Measurements from ENCODE around the gene ZNF526. TPM values are rescaled to one million over a fixed set of nuclear protein-coding genes. Genes with fewer than 3 reads are reported as not detected.

The ZNF526 gene
- total RNA-seq, 1 donor from 2014 or later, result 12.1 TPM

Other genes with a start within 250 kb of the ZNF526 start
- 0.60 TPM for gene ATP1A3, start 226.1 kb upstream of the ZNF526 start, total RNA-seq
- 9.8 TPM for gene GRIK5, start 150.1 kb upstream of the ZNF526 start, total RNA-seq
- 17.1 TPM for gene ZNF574, start 144.1 kb upstream of the ZNF526 start, total RNA-seq
- gene POU2F2, start 87.9 kb upstream of the ZNF526 start, total RNA-seq, result 4.3 TPM
- gene DEDD2, start 2.6 kb upstream of the ZNF526 start, total RNA-seq, result 35.0 TPM
- gene GSK3A, start 22.3 kb downstream of the ZNF526 start, total RNA-seq, result 49.8 TPM
- 68.3 TPM for gene ERF, start 34.8 kb downstream of the ZNF526 start, total RNA-seq
- gene CIC, start 48.9 kb downstream of the ZNF526 start, total RNA-seq, result 93.4 TPM
- 0.75 TPM for gene PRR19, start 81.8 kb downstream of the ZNF526 start, total RNA-seq
- 28.6 TPM for gene PAFAH1B3, start 82.3 kb downstream of the ZNF526 start, total RNA-seq
- 0.63 TPM for gene TMEM145, start 93.0 kb downstream of the ZNF526 start, total RNA-seq
- gene MEGF8, start 105.3 kb downstream of the ZNF526 start, total RNA-seq, result 32.8 TPM
- gene CNFN, start 170.0 kb downstream of the ZNF526 start, total RNA-seq, result 1.9 TPM
- gene LIPE, start 207.1 kb downstream of the ZNF526 start, total RNA-seq, result 20.9 TPM
- 2.1 TPM for gene CXCL17, start 222.6 kb downstream of the ZNF526 start, total RNA-seq

Measured in mucosa of gallbladder (tissue), 1 donor.